ENCODE data around the gene PRR5L.
A peak's percentile ranks its signal among the peaks of the same experiment; 100 is the strongest.

- no peak for TF ChIP-seq EZH2phosphoT487 (IDR thresholded peaks at IDR 0.05; ENCODE audit: low read length)
- peak; percentile 60 for TF ChIP-seq CTCF (IDR thresholded peaks at IDR 0.05; ENCODE audit: low read length)
Measured at GRCh38 chr11:36306888-36307287, 10.8 kb downstream of the PRR5L start.

Measured in MM.1S (cell line).